Measurements from ENCODE around the gene PTPRD. TPM values are rescaled to one million over a fixed set of nuclear protein-coding genes. Genes with fewer than 3 reads are reported as not detected.

PTPRD gene
- total and polyA plus RNA-seq, 10 donors = 0.08 to 11.7 (median 2.9) TPM

DNA sequence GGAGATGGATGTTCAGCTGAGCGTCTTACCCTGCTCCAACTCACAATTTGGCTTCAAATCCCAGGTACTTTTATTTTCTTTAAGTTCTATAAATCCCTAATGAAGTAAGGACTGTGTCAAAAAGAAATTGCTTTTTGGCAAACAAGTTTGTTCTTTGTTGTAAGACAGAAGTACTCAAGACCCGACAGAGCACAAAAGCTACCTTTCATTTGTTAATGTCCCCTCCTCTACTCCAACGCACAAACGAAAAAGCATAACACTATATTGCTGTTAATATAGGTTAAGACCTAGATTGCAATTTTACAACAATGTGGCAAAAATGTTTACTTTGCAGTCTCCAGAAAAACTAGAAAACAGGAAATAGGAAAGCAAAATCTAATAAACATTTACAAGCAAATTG lies 2217.8 kb downstream of the PTPRD start:
- TF ChIP-seq POLR2A (IDR thresholded peaks at IDR 0.05) (no peak), POLR2AphosphoS5 (IDR thresholded peaks at IDR 0.05) (no peak)
- TF ChIP-seq, protein P1, sequence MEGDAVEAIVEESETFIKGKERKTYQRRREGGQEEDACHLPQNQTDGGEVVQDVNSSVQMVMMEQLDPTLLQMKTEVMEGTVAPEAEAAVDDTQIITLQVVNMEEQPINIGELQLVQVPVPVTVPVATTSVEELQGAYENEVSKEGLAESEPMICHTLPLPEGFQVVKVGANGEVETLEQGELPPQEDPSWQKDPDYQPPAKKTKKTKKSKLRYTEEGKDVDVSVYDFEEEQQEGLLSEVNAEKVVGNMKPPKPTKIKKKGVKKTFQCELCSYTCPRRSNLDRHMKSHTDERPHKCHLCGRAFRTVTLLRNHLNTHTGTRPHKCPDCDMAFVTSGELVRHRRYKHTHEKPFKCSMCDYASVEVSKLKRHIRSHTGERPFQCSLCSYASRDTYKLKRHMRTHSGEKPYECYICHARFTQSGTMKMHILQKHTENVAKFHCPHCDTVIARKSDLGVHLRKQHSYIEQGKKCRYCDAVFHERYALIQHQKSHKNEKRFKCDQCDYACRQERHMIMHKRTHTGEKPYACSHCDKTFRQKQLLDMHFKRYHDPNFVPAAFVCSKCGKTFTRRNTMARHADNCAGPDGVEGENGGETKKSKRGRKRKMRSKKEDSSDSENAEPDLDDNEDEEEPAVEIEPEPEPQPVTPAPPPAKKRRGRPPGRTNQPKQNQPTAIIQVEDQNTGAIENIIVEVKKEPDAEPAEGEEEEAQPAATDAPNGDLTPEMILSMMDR (IDR thresholded peaks at IDR 0.05 in 8 of 11, conservative IDR thresholded peaks at IDR 0.05 in 3 of 11) = no peak
- H3K27me3 ChIP-seq (replicated peaks in 1 of 7) = no peaks in the 10 kb centered on the region
- no peak overlapping the region for H3K4me3 ChIP-seq
- WGBS, 5 donors = 83 to 91% (median 87%) methylated on average over 4 of the region's 4 CpGs
- no peaks in the 10 kb centered on the region for H3K9me3 ChIP-seq
- no peak overlapping the region for H3K27ac ChIP-seq
- no peaks in the 10 kb centered on the region for H3K4me1 ChIP-seq
- DNase-seq = no peak
- intact Hi-C loops (cut with DNase I; ENCODE audit: low total_unique reads) = no loop called here
- no peaks in the 10 kb centered on the region for H3K36me3 ChIP-seq

DNA sequence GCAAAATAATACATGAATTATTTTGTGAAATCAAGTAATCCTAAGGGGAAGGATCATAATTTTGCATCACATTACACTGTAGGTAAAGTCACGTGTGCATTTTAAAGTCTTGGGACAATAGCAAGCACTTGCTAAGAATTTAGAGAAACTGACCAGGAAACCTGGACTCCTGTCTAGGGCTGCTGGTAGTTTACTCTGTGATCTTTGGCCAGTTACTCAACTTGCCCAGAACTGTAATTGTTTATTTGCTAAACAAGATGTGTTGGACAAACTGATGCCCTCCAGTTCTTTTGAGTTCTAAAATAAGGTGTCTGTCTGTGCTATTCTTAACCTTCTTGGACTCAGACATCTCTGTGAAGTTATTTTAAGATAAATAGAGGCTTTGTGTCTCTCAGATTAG lies 2218.5 kb downstream of the PTPRD start:
- H3K4me3 ChIP-seq = no peak overlapping the region
- H3K27ac ChIP-seq = no peak overlapping the region
- no peaks in the 10 kb centered on the region for H3K4me1 ChIP-seq
- no peaks in the 10 kb centered on the region for H3K27me3 ChIP-seq (replicated peaks in 1 of 7)
- no peaks in the 10 kb centered on the region for H3K9me3 ChIP-seq
- 80 to 92% (median 85%) methylated on average over 1 of the region's 1 CpG for WGBS, 5 donors
- no peak for DNase-seq
- intact Hi-C loops (cut with DNase I; ENCODE audit: low total_unique reads) = no loop called here
- H3K36me3 ChIP-seq = no peaks in the 10 kb centered on the region
- TF ChIP-seq, protein P1 (IDR thresholded peaks at IDR 0.05 in 8 of 11, conservative IDR thresholded peaks at IDR 0.05 in 3 of 11) = no peak
- TF ChIP-seq POLR2AphosphoS5 (IDR thresholded peaks at IDR 0.05) (no peak), POLR2A (IDR thresholded peaks at IDR 0.05) (no peak)

DNA sequence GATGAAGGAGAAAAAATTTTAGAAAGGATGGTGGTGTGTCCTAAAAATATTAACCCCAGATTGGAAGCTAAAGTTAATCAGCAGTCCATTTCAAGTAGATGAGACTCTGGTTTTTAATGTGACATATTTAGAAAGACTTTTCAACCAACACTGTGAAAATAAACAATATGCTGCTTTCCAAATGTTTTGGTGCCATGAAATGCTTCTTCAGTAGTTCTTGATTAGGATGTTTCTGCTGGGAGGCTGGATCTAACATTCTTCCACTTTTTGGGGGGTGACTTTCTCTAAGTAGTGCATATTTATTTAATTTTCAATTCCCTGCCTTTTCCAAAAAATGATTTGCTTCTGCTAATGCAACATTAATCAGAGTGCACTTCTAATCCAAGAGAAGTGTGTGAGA lies 2219.9 kb downstream of the PTPRD start:
- Histone ChIP-seq H3K27me3 (replicated peaks in 1 of 7) (no peaks in the 10 kb centered on the region), H3K27ac (no peak overlapping the region), H3K9me3 (no peaks in the 10 kb centered on the region), H3K4me3 (no peak overlapping the region), H3K36me3 (no peaks in the 10 kb centered on the region), H3K4me1 (no peaks in the 10 kb centered on the region)
- no peak for DNase-seq
- TF ChIP-seq POLR2AphosphoS5 (IDR thresholded peaks at IDR 0.05) (no peak), POLR2A (IDR thresholded peaks at IDR 0.05) (no peak)
- TF ChIP-seq, protein P1 (IDR thresholded peaks at IDR 0.05 in 8 of 11, conservative IDR thresholded peaks at IDR 0.05 in 3 of 11) = no peak
- intact Hi-C loops (cut with DNase I; ENCODE audit: low total_unique reads) = no loop called here

DNA sequence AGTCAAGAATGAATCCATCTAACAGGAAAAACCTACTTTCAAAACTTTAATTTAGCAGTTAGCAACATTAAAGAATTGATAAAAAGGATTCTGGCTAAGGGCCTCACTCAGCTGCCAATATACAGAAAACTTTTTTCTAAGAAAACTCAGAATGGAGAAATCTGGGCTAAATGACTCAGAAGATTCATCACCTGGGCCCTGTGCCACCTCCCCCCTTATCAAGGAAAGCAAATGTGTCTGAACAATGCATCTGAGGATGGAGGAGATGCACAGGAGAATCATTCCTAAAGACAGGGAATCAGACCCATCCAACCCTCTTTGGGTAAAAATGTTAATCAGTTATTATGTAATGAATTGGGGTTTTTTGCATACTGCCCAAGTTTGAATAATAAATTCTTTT lies 2221.2 kb downstream of the PTPRD start:
- no peak for DNase-seq
- H3K4me1 ChIP-seq = no peaks in the 10 kb centered on the region
- no peaks in the 10 kb centered on the region for H3K27me3 ChIP-seq (replicated peaks in 1 of 7)
- intact Hi-C loops (cut with DNase I; ENCODE audit: low total_unique reads) = no loop called here
- H3K27ac ChIP-seq = no peak overlapping the region
- no peaks in the 10 kb centered on the region for H3K36me3 ChIP-seq
- H3K9me3 ChIP-seq = no peaks in the 10 kb centered on the region
- H3K4me3 ChIP-seq = no peak overlapping the region
- TF ChIP-seq POLR2AphosphoS5 (IDR thresholded peaks at IDR 0.05) (no peak), POLR2A (IDR thresholded peaks at IDR 0.05) (no peak)
- TF ChIP-seq, protein P1 (IDR thresholded peaks at IDR 0.05 in 8 of 11, conservative IDR thresholded peaks at IDR 0.05 in 3 of 11) = no peak
